ENCODE results near the gene VWC2L.

The VWC2L gene

GRCh38 chr2:214593727-214594126 lies 182.9 kb downstream of the VWC2L start:
- no peak for DNase-seq (ENCODE audit: low read depth)

- DNase-seq (ENCODE audit: low read depth): no peak
These were observed 191.2 kb downstream of the VWC2L start for GRCh38 chr2:214601852-214602633.

- DNase-seq (ENCODE audit: low read depth): no peak
These were observed 194.0 kb downstream of the VWC2L start for GRCh38 chr2:214604861-214605260.

GRCh38 chr2:214607051-214607450 lies 196.2 kb downstream of the VWC2L start:
- no peak for DNase-seq (ENCODE audit: low read depth)

GRCh38 chr2:214611015-214611414 lies 200.2 kb downstream of the VWC2L start:
- no peak for DNase-seq (ENCODE audit: low read depth)

GRCh38 chr2:214624166-214624760 lies 213.4 kb downstream of the VWC2L start:
- DNase-seq (ENCODE audit: low read depth): no peak

GRCh38 chr2:214628091-214628490 lies 217.2 kb downstream of the VWC2L start:
- no peak for DNase-seq (ENCODE audit: low read depth)

All from stimulated activated CD8-positive, alpha-beta memory T cell treated with anti-CD3 and anti-CD28 coated beads, Interleukin-12 subunit alpha, Interleukin-12 subunit beta, amount 100 ng/mL, for 4 hours (primary cell).